ENCODE results near the gene FNDC10.

The FNDC10 gene

DNA sequence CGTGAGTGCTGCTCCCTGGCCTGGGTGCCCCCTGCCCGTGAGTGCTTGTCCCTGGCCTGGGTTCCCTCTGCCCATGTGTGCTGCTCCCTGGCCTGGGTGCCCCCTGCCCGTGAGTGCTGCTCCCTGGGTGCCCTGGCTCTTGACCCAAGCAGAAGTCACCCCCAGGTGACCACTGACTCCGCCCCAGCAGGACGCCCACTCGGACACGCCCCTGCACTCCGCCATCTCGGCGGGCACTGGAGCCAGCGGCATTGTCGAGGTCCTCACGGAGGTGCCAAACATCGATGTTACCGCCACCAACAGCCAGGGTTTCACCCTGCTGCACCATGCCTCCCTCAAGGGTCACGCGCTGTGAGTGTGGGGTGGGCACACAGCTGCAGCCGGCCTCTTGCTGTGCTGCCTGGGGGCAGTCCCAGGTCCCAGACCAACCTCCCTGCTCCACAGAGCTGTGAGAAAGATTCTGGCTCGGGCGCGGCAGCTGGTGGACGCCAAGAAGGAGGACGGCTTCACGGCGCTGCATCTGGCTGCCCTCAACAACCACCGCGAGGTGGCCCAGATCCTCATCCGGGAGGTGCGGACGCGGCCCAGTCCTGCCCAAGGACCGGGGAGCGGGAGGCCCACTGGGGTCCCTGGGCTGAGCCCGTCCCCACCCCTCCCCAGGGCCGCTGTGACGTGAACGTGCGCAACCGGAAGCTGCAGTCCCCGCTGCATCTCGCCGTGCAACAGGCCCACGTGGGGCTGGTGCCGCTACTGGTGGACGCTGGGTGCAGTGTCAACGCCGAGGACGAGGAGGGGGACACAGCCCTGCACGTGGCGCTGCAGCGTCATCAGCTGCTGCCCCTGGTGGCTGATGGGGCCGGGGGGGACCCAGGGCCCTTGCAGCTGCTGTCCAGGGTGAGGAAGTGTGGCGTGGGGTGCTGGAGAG is 28.2 kb upstream of the FNDC10 start:
- DNase-seq (ENCODE audit: low read depth in 2 of 2, low spot score in 1 of 2) = no peak

DNA sequence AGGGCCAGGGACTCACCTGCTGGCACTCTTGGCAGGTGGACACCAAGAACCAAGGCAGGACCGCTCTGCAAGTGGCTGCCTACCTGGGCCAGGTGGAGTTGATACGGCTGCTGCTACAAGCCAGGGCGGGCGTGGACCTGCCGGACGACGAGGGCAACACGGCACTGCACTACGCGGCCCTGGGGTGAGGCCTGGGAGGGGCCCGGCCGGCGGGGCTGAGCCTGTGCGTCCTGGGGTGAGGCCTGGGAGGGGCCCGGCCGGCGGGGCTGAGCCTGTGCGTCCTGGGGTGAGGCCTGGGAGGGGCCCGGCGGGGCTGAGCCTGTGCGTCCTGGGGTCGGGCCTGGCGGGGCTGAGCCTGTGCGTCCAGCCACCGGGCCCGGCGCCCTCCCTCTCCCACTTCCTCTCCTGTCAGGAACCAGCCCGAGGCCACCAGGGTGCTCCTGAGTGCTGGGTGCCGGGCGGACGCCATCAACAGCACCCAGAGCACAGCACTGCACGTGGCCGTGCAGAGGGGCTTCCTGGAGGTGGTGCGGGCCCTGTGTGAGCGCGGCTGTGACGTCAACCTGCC is 27.4 kb upstream of the FNDC10 start:
- no peak for DNase-seq (ENCODE audit: low read depth in 2 of 2, low spot score in 1 of 2)

DNA sequence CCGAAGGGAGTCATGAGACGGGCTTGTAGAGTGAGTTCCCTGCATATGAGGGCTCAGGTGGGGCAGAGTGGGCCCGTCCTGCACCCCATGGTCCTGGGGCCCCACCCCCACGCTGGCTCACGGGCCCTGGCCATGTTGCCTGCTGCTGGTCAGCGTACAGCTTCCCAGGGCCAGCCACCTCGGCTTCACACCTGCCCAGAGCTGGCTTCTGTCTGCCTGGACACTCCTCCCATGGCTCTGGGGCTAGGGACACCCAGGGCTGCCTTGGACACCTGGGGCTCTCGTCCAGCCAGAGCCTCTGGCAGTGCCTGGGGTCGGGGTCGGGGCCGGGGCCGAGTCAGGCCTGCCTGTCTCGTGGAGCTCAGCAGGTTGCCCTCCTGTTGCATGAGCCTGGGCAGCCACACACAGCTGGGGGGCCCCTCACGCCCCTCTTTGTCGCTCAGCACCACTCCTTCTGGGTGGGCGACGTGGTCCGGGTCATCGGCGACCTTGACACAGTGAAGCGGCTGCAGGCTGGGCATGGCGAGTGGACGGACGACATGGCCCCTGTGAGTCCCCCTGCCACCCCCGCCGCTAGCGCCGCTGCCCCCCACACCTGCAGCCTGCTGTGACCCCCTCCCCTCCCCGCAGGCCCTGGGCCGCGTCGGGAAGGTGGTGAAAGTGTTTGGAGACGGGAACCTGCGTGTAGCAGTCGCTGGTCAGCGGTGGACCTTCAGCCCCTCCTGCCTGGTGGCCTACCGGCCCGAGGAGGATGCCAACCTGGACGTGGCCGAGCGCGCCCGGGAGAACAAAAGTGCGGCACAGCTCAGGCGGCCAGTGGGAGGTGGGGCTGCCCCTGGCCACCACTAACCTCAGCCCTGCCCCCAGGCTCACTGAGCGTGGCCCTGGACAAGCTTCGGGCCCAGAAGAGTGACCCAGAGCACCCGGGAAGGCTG is 26.5 kb upstream of the FNDC10 start:
- no peak for DNase-seq (ENCODE audit: low read depth in 2 of 2, low spot score in 1 of 2)

DNA sequence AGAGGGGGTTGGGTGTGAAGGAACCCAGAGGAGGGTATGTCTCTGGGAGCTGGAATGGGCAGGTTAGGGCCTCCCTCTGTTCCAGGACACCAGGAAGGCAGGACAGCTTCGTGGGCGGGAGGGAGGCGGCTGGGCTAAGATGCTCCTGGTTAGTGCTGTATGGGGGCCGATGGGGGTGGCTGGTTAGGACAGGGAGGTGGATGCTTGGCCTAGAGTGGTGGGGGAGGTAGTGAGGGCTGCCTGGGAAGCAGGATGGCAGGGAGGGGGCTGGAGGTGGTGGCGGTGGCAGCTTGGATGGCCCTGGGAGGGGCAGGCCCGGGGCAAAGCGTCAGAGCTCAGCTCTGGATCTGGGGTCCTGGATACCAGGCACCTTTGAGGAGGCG is 25.9 kb upstream of the FNDC10 start:
- no peak for DNase-seq (ENCODE audit: low read depth in 2 of 2, low spot score in 1 of 2)

DNA sequence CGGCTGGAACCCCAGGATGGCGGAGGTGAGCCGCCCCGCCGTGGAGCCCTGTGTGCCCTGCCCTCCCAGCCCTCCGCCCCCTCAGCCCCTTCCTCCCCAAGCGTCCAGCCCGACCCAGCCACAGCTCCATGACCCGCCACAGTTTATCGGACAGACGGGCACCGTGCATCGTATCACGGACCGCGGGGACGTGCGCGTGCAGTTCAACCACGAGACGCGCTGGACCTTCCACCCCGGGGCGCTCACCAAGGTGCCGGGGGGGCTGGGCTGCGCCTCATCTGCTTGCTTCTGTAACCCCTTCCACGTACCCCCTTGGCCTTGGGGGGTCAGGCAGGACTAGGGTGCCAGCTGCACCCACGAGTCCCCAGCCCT is 25.5 kb upstream of the FNDC10 start:
- DNase-seq (ENCODE audit: low read depth in 2 of 2, low spot score in 1 of 2) = no peak

DNA sequence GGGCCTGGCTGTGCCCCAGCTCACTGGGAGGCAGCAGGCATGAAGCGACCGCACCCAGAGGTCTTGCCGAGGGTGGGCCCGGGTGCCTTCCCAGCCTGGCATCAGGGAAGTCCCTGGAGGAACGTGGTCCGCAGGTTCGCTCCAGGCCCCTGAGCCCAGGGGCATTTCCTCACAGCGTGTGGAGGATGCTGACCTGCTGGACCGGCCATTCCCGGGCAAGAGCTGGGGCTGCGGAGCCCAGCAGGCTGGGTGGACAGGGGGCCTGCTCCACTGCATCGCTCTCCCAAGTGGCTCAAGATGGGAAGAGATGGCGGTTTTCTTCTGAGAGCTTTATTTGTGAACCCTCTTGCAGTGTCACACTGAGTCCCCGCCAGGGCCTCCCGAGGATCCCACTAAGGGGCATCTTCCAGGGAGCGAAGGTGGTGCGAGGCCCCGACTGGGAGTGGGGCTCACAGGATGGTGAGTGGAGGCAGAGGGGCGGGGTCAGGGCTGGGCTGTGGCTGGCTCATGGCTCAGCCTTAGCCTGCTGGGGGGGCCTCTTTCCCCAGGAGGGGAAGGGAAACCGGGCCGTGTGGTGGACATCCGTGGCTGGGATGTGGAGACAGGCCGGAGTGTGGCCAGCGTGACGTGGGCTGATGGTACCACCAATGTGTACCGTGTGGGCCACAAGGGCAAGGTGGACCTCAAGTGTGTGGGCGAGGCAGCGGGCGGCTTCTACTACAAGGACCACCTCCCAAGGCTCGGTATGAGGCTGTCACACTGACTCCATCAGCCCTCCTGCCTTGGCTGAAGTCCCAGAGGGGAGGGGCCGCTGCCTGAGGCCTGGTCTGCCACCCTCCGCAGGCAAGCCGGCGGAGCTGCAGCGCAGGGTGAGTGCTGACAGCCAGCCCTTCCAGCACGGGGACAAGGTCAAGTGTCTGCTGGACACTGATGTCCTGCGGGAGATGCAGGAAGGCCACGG is 24.8 kb upstream of the FNDC10 start:
- no peak for DNase-seq (ENCODE audit: low read depth in 2 of 2, low spot score in 1 of 2)

DNA sequence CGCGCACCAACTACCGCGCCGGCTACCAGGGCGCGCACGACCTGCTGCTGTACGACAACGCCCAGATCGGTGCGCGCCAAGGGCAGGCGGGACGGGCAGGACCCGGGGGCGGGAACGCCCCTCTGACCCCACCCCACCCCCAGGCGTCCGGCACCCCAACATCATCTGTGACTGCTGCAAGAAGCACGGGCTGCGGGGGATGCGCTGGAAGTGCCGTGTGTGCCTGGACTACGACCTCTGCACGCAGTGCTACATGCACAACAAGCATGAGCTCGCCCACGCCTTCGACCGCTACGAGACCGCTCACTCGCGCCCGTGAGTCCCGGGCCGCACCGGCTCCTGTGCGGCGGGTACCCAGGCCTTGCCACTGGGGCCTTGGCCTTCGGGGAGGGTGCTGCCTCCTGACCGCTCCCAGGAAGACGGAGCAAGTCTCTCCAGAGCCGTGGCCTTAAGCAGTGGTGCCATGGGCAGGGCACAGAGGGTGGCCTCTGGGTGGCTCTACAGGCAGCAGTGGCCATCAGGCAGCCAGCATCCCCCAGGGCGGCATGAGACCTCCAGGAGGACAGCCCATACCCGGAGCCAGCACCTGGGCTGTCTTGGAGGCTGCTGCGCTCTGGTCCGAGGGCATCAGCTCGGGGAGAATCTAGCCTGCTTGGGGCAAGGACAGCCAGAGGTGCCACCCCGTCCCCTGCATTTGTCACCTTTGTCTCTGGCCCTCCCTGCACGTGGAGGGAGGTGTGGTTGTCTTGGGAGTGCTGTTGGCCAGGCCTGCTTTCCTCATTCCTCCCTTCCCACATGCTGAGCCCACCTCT is 23.9 kb upstream of the FNDC10 start:
- no peak for DNase-seq (ENCODE audit: low read depth in 2 of 2, low spot score in 1 of 2)

DNA sequence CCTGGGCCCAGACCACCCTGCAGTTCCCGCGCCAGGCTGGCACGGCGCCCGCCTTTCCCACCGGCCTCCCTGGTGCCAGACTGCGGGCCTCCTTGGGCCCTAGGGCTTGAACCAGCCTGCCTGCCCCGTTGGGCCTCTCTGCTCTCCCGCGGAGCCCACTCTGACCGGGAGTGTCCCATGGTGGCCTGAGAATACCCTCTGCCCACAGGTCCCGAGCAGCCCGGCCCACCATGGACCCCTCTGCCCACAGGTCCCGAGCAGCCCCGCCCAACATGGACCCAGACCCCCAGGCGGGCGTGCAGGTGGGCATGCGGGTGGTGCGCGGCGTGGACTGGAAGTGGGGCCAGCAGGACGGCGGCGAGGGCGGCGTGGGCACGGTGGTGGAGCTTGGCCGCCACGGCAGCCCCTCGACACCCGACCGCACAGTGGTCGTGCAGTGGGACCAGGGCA is 23.3 kb upstream of the FNDC10 start:
- DNase-seq (ENCODE audit: low read depth in 2 of 2, low spot score in 1 of 2) = no peak

DNA sequence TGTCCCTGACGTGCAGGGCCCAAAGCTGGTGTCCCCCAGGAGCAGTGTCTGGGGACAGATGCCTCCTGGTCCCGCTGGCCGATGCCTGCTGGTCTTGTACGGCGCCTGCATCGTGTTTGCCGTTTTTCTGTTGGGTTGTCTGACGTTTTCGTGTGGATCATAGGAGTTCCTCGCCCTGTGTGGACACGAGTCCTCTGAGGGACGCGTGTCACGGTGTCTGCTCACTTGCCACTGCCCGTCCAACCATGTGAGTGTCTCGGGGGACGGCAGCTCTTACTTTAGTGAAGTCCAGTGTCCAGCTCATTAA is 22.8 kb upstream of the FNDC10 start:
- DNase-seq (ENCODE audit: low read depth in 2 of 2, low spot score in 1 of 2) = no peak

DNA sequence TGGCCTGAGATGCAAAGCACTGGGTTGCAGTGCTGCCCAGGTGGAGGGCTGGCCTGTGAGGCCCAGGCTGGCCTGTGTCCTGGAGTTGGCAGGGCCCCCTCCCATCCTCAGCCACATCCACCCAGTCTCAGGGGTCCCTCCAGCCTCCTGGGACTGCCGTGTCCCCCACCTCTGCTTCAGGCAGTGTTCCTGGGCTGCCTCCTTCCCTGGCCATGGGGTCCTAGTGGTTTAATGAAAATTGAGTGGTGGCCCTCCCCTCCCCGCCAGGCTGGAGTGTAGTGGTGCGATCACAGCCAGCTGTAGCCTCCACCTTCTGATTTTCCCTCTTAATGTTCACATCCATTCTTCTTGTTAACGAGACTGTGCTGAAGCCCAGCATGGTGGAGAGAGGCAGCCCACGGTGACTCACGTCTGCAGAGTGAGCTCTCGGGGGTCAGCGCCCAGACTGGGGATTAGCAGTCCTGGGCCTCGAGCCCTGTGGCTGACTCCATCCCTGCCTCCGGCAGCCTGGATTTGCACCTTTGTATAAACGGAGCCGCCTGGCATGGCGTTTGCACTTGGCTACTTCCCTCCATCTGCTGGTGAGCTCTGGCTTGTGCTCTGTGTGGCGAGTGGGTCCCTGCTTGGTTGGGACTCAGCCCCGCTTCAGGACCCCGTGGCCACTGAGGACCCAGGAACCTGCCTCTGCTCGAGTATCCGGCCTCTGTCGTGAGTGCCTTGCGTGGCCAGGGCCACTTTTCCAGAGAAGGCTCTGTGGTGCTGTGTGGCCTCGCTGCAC is 22.3 kb upstream of the FNDC10 start:
- DNase-seq (ENCODE audit: low read depth in 2 of 2, low spot score in 1 of 2) = no peak

DNA sequence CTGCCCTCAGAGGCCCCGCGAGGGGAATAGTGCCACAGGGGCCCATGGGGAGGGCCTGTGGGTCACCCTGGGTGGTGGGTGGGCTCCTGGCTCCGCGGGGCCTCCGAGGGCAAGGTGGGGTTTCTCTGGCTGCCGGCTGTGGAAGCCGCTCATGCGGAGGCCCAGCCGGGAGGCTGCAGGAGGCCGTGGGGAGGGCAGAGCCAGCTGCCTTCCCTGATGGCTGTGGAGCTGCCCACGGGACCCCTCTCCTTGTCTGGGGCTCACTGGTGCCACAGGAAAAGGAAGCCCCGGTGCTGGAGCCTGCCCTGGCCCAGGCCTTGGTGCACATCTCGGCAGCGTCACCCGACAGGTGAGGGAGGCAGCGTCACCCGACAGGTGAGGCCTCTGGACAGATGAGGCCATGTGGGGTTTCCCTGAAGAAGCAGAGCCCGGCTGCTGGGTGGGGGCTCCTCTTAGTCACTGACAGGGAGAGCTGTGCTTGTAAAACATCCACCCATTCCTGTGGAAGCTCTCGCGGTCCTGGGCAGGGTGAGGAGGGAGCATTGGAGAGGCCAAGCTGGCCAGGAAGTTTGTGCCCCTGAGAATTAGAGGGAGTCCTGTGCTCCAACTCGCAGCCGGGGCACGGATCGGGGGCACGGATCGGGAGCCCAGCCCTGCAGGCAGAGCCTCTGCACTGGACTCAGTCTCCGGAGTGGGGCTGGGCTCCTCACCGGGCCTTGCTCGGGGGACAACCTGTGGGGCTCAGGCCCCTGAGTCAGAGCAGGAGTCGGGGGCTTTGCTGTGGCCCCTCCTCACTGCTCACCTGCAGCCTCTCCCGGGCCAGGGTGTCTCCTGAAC is 21.5 kb upstream of the FNDC10 start:
- no peak for DNase-seq (ENCODE audit: low read depth in 2 of 2, low spot score in 1 of 2)

DNA sequence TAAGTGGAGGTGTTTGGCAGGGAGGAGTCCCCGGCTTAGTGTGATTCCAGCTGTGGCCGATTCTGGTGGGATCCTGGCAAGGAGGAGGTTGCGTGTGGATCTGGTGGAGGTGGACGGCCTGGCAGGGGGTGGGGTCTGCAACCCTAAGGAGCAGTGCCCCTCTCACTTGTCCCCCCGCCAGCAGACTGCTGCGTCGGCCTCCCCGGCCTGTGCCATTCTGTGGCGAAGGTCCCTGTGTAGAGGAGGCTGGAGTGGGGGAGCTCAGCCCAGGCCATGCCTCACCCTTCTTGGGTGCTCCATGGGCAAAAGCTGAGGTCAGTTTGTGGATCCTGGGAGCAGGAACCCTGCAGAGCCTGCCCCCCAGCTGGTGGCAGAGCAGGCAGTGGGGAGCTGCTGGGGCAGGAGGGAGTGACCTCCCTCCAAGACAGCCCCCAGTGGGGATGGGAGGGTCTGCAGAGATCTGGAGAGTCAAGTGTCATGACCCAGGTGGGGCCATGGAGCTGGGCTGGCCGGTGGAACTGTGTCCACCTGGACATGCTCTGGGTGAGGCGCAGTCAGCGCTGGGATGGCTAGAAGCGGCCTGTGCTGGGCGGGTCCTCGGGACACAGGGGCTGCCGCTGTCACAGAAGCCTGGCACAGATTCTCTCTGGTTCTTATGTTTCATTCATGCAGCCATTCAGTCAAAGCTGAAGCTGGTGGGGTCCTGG is 20.7 kb upstream of the FNDC10 start:
- no peak for DNase-seq (ENCODE audit: low read depth in 2 of 2, low spot score in 1 of 2)

DNA sequence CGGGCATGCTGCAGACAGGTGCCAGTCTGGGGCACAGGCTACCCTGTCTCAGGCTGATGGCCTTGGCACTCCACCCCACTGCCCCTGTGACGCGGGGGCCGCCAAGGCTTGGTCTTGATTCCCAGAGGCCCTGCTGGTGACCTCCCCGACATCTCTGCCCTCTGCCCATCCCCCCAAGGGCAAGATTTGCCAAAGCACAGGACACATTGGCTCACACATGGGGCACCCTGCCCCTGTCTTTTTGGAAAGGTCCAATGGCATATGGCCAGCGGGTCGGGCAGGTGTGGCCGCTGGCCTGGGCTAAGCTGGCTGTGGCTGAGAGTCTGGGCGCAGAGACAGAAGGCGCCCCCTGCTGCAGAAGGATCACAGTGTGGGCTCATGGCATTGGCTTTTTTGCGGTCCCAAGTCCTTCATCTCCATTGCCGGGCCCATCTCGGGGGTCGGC is 20.0 kb upstream of the FNDC10 start:
- DNase-seq (ENCODE audit: low read depth in 2 of 2, low spot score in 1 of 2) = no peak

DNA sequence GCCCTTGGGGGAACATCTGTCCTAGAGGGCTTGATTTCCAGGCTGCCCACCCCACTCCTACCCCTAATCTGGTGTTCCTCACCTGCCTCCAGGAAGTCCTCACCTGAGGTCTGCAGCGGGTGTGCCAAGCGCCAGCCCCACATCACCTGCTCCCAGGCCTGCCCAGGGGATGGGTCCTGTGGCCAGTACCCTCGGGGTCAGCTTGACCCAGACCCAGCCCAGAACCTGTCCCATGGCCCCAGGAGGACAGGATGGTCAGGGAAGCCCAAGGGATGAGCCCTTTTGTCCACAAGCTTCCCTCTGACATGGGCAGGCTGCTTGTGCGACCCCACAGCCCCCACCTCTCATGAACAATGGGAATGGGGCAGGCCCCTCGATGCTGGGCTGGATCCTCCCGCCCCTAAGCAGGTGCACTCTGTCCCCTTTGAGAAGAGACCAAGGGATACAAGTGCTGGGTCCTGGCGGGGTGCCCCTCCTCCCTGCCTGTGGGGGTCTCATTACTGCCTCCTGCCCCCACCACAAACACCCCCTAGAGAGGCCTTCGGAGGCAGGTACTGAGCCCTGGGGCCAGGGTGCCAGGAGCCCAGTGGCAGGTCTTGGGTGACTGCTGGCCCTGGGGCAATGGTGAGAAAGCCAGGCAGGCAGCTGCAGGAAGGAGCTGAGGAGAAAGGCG is 18.6 kb upstream of the FNDC10 start:
- no peak for DNase-seq (ENCODE audit: low read depth in 2 of 2, low spot score in 1 of 2)

DNA sequence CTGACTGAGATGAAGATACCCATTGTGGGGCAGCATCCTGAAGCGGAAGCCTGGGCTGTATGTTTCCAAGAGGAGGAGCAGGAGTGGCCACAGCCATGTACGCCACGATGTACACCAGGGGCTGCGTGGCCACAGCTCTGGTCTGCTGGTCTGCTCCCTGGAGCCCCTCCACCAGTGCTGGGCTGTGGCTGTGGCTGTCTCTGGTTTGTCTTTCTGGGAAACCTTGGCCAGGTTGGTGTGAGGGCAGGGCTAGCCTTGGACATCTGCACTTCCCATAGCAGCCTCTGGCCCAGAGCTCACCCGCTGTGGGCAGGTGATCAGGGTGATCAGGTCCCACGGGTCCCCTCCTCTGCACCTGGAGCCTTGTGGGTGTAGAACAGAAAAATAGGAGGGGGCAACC is 18.0 kb upstream of the FNDC10 start:
- no peak for DNase-seq (ENCODE audit: low read depth in 2 of 2, low spot score in 1 of 2)

DNA sequence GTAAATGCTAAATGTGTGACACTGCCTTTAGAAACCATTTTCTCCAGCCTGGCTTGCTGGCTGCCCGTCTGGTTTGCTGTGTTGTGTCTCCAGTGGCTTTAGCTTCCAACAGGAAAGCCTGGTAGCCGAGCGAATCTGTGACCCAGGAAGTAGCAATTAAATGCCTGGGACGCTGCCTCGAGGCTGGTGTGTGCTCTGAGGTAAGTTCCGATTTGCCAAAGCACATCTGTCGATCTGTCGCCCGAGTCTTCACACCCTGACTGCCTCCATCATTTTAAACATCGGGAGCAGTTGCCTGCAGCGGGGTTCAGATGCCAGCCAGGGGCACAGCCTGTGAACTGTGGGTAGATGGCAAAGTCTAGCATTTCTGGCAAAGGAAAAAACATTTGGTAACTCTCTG is 17.6 kb upstream of the FNDC10 start:
- no peak for DNase-seq (ENCODE audit: low read depth in 2 of 2, low spot score in 1 of 2)

DNA sequence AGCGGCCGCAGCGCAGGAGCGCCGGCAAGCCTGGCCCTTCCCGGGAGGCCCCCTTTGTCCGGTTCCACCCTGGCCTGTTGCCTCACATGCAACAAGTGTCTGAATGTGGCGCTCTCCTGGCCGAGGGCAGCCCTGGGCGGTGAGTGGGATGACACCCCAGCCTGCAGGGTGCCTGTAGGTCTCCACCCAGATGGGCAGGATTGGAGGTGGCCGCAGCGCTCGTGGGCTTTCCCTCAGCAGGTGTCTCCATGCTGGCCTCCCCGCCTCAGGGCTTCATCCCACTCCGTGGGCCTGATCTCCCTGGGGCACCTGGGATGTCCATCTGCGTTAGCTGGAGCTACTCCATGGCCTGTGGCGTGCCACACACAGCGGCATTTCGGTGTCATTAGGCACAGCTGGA is 16.9 kb upstream of the FNDC10 start:
- DNase-seq (ENCODE audit: low read depth in 2 of 2, low spot score in 1 of 2) = no peak

All from stimulated activated CD8-positive, alpha-beta memory T cell treated with anti-CD3 and anti-CD28 coated beads, Interleukin-4, amount 100 ng/mL, for 1 hour (primary cell).